Bronchial epithelial cell (primary cell): ENCODE data around the gene MEAF6. TPM values are rescaled to one million over a fixed set of nuclear protein-coding genes. Genes with fewer than 3 reads are reported as not detected.

Experiments
- DNase-seq: peaks from one replicate; pipeline ENCODE4 v3.0.0-alpha.2; 2010; ENCODE audit warnings: low read depth
- FAIRE-seq: peaks from 2 replicates; lab custom pipeline; 2011; peaks lifted over from hg19 to GRCh38; lab: Jason Lieb, UNC
- H3K27me3 ChIP-seq: 2 replicates; pipeline ENCODE4 v1.5.1; 2011; ENCODE audit warnings: low read length; ENCODE audit not compliant: control insufficient read depth, insufficient read depth
- H3K36me3 ChIP-seq: 2 replicates; pipeline ENCODE4 v1.5.1; 2011; ENCODE audit warnings: low read length; ENCODE audit not compliant: control insufficient read depth, insufficient read depth
- H3K4me3 ChIP-seq: 2 replicates; pipeline ENCODE4 v1.5.1; 2011; ENCODE audit warnings: mild to moderate bottlenecking, low read depth, low read length, control low read depth
- total RNA-seq: library from RNA; depleted of rRNA; stranded (reverse); fragments of >200 nt; gene quantifications from 2 replicates; pipeline ENCODE4 v1.2.1, GENCODE V29; 2014
- TF ChIP-seq, protein P1 (sequence below): IDR thresholded peaks from 2 replicates; pipeline ENCODE4 v1.5.1; 2011; ENCODE audit warnings: mild to moderate bottlenecking, moderate library complexity, low read length, control low read depth, inconsistent platforms; ENCODE audit not compliant: insufficient read depth, severe bottlenecking

Gene MEAF6
- total RNA-seq, 1 donor from 2014 or later, result 74.5 TPM

GRCh38 chr1:37493336-37494098, 21.0 kb downstream of the MEAF6 start:
- Histone ChIP-seq H3K27me3 (no peaks in the 10 kb centered on the region), H3K4me3 (no peak overlapping the region), H3K36me3 (peaks cover 1% of the 10 kb centered on the region)
- no peak for DNase-seq
- no peak for FAIRE-seq
- TF ChIP-seq, protein P1, sequence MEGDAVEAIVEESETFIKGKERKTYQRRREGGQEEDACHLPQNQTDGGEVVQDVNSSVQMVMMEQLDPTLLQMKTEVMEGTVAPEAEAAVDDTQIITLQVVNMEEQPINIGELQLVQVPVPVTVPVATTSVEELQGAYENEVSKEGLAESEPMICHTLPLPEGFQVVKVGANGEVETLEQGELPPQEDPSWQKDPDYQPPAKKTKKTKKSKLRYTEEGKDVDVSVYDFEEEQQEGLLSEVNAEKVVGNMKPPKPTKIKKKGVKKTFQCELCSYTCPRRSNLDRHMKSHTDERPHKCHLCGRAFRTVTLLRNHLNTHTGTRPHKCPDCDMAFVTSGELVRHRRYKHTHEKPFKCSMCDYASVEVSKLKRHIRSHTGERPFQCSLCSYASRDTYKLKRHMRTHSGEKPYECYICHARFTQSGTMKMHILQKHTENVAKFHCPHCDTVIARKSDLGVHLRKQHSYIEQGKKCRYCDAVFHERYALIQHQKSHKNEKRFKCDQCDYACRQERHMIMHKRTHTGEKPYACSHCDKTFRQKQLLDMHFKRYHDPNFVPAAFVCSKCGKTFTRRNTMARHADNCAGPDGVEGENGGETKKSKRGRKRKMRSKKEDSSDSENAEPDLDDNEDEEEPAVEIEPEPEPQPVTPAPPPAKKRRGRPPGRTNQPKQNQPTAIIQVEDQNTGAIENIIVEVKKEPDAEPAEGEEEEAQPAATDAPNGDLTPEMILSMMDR, result no peak

- TF ChIP-seq, protein P1, result no peak
- no peak overlapping the region for H3K4me3 ChIP-seq
- H3K27me3 ChIP-seq, result no peaks in the 10 kb centered on the region
- peaks cover 8% of the 10 kb centered on the region for H3K36me3 ChIP-seq
- DNase-seq (no peak), FAIRE-seq (no peak)
These were observed 27.0 kb downstream of the MEAF6 start for GRCh38 chr1:37487619-37487984.

DNA sequence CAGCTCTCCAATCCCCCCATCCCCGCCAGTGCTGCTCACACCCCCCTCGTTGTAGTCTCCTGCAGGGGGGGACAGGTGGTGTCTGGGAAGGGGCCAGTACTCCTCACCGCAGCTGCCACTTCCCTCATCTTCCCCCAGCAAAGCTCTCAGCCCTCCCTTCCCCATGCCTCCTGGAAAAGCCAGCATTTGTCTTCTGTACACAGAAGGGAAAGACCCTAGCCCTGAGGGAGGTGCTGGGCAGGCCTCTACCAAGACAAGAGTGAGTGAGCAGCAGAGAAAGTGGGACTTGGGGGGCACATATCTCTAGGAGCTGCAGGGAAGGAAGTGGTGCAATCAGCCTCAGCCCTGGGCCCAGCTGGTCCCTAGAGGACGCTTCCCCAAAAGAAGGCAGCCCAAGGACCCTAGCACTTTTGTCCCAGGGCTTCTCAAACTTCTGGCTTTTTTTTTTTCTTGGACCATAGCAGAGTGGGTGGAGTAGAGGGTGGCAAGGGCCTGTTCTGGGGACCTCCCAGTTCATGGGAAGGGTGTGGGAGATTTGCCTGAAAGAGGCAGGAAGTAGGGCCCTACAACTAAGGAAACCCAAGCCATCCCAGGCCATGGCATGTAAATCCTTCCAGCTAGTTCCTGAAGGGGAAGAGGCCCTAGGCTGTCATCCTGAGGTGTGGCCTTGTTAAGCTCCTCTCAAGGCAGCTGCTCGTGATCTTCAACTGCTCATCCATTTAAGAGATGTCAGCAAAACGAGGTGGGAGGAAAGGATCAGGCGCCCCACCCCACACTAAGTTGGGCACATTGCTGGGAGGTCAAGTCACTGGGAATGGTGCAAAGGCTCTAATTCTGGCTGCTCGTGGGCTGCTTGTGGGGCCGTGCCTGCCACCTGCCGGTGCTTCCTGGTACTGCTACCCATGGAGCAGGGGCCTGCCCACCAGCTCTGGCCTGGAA, 27.6 kb downstream of the MEAF6 start:
- peak; percentile 71 for DNase-seq
- H3K36me3 ChIP-seq, result peaks cover 13% of the 10 kb centered on the region
- TF ChIP-seq, protein P1, result peak; percentile 94
- FAIRE-seq, result peak; percentile 58
- no peaks in the 10 kb centered on the region for H3K27me3 ChIP-seq
- no peak overlapping the region for H3K4me3 ChIP-seq

DNA sequence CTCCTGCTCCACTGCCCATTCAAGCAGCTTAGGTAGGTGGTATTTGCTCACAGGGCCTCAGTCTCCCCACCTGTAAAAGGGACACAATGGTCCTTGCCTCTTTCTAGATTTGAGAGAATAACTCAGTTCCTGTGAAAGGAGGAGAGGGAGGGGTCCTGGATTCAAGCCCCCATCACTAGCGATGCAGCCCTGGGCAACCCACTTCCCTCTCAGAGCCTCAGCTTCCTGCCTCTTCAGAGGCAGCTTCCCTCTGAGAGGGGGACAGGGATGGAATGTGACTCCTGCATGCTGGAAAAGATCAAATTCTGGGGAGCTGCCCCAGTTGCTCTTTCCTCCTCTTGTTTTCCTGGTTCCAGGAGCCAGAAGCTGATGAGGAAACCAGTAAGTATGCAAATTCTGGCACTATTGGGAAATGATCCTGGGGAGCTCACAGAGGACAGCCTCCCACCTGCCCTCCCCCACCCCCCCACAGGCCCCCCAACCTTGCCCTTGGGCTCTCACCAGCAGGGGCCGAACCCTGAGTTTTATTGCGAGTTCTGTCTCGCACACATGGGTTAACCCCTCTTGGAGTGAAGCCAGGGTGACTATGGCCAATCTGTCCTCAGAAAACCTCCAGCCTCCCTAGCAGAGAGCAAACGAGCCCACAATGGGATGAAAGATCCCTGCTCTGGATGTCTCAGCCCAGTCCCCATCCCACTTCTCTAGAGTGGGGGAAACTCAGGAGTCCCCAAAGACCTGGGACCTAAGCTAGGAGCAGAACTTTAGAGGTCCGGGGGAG, 28.5 kb downstream of the MEAF6 start:
- Histone ChIP-seq H3K27me3 (no peaks in the 10 kb centered on the region), H3K4me3 (no peak overlapping the region), H3K36me3 (peaks cover 22% of the 10 kb centered on the region)
- peak; percentile 31 for DNase-seq
- TF ChIP-seq, protein P1, result no peak
- no peak for FAIRE-seq

DNA sequence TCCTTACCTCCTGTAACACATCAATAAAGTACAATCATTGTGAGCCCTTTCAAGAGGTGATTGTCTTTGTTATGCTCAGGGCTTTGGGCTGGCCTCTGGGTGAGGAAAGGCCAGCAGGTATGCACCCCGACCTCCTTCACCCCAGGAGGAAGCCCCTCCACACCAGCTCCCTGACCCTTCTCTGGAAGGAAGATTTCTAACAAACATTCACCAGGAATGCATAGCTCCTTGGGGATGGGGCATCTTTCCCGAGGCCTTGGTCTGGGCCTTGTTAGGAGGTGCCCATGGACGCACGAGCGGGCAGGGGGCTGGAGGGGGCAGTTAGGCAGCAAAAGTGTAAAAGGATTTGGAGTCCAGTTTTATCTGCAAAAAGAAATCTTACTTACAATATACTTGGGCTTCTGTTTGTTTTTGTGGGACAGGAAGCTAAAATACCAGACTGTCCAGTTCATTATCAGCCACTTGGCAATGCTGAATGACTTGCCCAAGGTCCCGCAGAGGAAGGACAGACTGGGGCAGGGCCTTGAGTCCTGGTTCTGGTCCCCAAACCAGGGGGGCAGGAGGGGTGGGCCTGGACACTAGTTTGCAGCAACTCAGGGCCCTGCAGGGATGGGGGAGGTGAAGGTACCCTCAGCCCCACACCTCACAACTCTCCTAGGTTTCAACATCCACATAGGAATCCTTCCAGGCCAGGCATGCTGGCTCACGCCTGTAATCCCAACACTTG, 30.1 kb downstream of the MEAF6 start:
- Histone ChIP-seq H3K27me3 (no peaks in the 10 kb centered on the region), H3K36me3 (peaks cover 35% of the 10 kb centered on the region), H3K4me3 (no peak overlapping the region)
- FAIRE-seq (no peak), DNase-seq (peak; percentile 57)
- TF ChIP-seq, protein P1, result no peak
